NCI-H2081 treated with DMSO at 0.1 percent for 48 hours (cell line): ENCODE measurements around the gene ANKS4B.

Experiments used
- DNase-seq: peaks from one replicate; lab custom pipeline; 2025; lab: John Stamatoyannopoulos, UW

ANKS4B gene

DNA sequence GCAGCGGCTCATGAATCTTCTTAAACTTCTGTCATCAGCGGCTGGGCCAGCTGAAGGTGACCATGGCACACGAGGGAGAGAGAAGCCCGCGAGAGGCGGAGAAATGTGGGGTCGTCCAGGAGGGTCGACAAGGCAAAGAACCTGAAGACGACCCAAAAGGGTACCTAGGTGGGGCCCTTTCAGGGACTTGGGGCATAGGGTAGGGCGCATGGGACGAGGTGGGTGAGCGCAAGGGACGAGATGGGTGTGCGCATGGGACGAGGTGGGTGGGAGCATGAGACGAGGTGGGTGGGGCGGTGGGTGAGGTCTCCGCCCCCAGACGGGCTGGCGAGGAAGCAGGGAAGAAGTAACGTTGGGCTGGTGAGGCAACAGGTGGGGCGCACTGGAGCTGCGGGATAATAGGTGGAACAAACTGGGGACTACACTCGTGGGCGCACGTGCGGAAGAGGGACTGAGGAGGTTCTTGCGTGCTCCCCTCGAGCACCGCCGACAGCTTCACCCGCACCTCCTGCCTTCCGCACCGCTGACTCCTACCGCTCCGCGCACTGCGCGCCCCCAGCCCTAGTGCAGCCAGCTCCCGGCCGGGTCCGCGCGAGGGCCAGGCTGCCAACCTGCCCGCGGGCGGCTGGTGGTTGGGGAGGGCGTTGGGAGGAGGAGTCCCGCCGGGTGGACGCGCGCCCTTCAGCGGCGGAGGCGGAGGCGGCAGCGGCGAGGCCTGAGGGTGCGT, 67.8 kb downstream of the ANKS4B start:
- no peak for DNase-seq

DNA sequence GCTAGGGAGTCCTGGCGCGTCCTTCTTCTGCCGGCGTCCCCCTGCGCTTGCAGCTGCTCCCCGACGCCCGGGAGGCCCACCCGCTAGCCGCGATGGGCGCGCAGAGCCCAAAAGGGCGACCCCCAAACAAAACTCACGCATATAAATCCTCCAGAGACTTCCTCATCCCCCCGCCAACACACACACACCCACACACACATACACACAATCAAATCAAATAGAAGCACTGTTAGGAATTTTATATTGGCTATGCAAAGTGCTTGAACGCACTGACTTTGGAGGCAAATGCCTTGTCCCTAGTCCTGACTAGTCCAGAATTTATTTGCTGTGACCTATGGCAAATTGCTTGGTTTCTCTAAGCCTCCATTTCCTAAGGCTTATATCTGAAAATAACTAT, 68.4 kb downstream of the ANKS4B start:
- DNase-seq, result no peak

DNA sequence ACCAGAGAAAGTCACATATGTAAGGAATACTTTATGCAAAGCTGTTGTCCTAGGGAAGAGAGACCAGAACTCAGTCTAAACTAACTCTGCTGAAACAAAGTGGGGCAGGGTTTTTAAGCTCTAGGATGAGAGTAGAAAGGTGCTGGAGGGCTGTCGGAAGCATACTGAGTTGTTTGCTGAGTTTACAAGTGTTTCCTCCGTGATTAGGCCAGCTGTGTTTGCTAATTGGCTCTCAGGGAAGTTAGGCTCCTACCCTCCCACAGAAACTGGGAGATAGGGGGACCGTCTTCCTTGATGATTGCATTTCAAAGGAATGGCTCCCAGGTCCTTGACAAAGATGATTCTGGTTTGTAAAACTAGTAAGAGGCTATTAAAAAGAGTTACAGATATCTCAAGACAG, 69.0 kb downstream of the ANKS4B start:
- no peak for DNase-seq

DNA sequence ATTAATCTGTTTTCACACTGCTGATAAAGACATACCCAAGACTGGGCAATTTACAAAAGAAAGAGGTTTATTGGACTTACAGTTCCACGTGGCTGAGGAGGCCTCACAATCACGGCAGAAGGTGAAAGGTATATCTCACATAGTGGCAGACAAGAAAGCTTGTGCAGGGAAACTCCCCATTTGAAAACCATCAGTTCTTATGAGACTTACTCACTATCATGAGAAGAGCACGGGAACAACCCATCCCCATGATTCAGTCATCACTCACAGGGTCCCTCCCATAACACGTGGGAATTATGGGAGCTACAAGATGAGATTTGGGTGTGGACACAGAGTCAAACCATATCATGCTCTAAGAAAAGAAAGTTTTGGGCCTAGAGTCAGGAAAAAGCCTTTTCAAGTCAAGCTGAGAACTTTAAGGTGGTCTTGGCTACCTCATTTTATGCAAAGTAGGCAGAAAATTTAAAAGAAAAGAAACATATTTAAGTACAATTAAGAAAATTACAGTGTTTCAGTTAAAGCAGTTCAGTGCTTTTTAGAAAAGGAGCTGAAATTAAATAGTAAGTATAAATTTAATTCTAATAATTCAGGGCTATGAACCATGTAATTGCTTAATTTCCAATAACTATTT, 69.5 kb downstream of the ANKS4B start:
- DNase-seq, result no peak
